HG02759 (cell line): ENCODE measurements around the gene SULT1A2.
"Not testable (repeated sequence)": the region's sequence is repeated elsewhere in the genome, so short reads cannot be mapped to it uniquely, and the experiment has no call there.

Experiments
- ATAC-seq: cut with Tn5 transposase; IDR thresholded peaks from one replicate; pipeline ENCODE4 v1.9.1; 2021; ENCODE audit warnings: mild to moderate bottlenecking, moderate library complexity; ENCODE audit not compliant: unreplicated experiment

Gene SULT1A2

DNA sequence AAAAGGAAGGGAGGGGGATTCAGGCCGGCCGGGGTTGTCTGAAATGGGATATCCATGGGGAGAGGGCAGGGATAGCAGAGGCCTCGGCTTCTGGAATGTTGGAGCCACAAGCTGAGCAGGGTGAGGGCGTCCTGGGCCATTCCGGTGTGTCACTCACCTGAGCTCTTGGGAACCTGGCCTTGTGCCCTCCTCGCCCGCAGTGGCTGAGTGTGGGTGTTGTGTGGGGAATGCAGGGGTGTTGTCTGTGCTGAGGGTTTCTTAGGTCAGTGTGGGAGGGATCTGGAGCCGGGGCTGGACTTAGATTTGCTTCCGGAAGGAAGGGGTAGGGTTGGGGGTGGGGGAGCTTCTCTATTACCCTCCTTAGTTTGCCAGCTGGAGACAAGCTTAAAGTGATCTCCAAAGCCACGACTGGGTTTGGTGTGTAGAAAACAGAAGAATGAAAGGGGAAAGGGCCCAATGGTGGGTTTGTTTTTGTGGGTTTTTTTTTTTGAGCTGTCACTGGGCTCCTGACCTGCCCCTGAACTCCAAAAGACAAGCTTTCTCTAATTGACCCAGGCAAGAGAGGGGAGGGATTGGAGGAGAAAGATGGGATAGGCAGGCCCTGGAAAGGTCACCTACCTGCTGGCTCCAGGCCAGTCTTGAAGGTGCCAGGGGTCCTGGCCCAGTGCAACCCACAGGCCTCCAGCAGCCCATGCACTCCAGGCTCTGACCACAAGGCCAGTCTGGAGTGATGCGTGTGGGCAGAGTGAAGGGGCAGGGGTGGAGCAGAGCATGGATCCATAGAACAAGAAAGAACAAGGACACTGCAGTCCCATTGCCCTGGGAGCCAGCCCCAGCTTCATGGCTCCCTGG, at the start of gene SULT1A2:
Gene SULT1A2 (minus strand): TSS at position 211 of the 852 bp plus-strand sequence. CDS start 1,120 bp downstream, outside the sequence.
- no peak for ATAC-seq

- not testable (repeated sequence) for ATAC-seq
Observed at GRCh38 chr16:28639959-28640358, 43.1 kb upstream of the SULT1A2 start.

- ATAC-seq, result not testable (repeated sequence)
Observed at GRCh38 chr16:28638359-28638758, 41.5 kb upstream of the SULT1A2 start.

DNA sequence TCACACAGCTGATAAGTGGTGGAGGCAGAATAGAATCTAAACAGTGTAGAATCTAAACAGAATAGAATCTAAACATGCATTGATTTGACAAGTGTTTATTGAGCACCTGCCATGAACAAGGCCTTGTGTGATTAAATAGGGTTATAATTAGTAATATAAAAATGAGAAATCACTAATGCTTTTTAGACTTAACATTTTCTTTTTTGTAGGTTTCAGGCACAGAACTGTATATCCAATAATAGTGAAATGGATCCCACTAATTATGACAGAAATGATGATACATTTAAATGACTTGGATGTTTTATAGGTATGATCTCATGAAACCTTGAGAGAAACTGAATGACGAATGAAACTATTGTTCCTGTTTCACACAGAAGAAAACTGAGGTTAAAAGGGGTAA, 40.9 kb upstream of the SULT1A2 start, which contains the start of gene NPIPB8:
Gene NPIPB8 (plus strand): TSS at position 301 of the 400 bp plus-strand sequence. CDS start 296 bp downstream, outside the sequence.
- not testable (repeated sequence) for ATAC-seq

DNA sequence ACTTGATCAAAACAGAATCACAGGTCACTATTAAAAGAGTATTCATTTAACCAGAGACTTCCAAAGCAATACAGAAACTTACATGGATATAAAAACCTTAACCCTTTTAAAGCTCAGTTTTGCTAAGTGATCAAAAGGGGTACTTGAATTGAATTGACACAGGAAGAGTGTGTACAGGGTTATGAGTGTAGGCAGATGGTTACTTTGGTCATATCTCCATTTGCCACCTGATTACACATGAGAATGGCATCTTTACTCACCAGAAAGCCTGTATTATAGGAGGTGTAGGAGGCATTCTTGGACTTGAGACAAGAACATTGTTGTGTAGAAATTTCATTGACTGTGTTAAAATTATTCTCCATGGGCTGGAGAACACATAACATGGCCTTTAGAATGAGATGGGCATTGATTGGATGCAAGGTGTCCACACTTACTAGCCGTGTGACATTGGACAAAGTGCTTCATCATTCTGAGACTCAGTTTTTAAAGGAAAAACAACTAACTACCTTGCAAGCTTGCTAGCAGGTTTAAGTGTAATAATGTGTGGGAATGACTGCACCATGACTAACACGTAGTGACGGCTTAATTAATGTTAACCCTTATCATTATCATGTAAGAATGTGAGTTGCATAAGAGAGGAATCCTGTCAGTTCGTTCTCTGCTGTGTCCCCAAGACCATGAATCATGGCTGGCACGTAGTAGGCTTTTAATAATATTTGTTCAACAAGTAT, 39.4 kb upstream of the SULT1A2 start:
- ATAC-seq, result not testable (repeated sequence)

GRCh38 chr16:28630905-28631304, 34.1 kb upstream of the SULT1A2 start:
- ATAC-seq, result not testable (repeated sequence)

- ATAC-seq, result no peak
Observed at GRCh38 chr16:28623172-28623711, 26.4 kb upstream of the SULT1A2 start.

DNA sequence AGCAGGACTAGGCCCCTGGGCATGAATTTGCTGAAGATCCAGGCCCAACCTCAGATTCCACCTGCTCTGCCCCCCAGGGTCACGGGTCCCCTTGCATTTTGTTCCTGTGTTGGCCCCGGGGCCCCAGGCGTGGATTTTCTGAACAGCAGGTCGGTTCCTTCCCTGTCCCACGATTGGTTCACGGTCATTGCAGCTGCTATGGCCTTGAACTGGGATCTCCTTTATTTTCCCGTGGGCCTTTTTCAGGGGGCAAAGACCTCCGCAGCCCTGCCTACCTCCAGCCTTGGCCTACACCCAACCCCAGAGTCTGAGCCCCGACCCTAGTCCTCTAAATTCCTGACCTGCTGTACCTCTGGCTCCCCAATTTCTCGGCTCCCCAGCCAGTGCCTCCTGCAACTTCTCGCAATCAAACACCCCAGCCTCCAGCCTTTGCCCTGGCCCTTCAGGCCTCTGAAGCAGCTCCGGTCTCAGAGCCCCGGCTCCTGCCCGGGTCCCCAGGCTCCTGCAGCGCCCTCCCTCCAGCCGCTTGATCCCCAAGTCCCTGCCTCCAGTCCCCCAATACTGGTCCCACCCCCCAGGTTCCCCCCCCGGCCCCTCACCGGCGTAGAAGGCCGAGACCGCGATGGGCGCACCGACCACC, 25.8 kb upstream of the SULT1A2 start:
- ATAC-seq, result not testable (repeated sequence)

DNA sequence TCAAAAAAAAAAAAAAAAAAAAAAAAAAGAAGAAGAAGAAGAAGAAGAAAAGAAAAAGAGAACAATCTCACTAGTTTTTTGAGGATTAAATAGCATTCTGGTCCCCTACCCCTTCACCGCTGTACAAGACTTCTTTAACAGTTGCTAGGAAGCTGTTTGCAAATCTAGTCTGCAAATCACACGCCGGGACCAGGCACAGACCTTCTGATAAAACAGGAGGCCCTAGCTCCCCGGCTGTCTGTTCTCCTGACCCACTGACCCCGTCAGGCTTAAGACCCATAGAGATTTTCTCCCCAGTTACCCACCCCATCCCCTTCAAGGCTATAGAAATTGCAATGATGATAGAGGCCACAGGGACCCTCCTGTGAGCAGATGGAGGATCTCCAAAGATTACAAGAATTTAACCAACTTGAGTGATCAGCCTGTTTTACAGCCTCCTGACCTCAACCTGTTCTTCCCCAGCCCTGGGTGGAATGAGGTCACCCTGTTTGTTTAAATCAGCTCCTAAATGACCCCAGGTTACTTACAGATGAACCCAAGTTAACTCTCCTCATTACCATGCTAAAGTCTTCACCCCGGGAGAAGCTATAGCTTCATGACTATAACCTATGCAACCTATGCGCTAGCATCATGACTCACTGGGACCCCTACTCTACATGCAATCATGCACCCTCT, 24.8 kb upstream of the SULT1A2 start:
- ATAC-seq, result no peak

GRCh38 chr16:28620316-28620715, 23.5 kb upstream of the SULT1A2 start:
- ATAC-seq, result not testable (repeated sequence)

GRCh38 chr16:28617874-28618273, 21.0 kb upstream of the SULT1A2 start:
- ATAC-seq, result no peak

DNA sequence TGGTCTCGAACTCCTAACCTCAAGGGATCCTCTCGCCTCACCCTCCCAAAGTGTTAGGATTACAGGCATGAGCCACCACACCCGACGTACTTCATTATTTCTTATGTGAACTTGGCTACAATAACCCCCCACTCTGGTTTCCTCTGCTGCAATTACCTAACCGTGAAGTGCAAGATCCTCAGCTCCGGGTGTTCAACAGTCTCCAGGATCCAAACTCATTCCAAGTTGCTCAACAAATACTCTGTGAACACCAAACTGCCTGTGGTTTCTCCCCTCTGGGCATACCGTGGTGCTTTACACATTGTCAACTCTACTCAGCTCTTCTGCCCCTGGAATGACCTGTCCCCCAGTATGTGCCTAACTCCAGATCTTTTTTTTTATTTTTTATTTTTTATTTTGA, 19.8 kb upstream of the SULT1A2 start:
- no peak for ATAC-seq

DNA sequence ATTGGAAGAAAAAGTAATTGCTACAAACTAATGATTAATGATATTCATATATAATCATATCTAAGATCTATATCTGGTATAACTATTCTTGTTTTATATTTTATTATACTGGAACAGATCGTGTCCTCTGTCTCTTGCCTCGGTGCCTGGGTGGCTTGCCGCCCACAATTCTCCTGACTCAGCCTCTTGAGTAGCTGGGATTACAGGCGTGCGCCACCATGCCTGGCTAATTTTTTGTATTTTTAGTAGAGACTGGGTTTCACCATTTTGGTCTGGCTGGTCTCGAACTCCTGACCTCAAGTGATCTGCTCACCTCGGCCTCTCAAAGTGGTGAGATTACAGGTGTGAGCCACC, 19.4 kb upstream of the SULT1A2 start:
- not testable (repeated sequence) for ATAC-seq

- not testable (repeated sequence) for ATAC-seq
Observed at GRCh38 chr16:28615486-28616223, 18.8 kb upstream of the SULT1A2 start.

- not testable (repeated sequence) for ATAC-seq
Observed at GRCh38 chr16:28614561-28614960, 17.7 kb upstream of the SULT1A2 start.

GRCh38 chr16:28613912-28614311, 17.1 kb upstream of the SULT1A2 start:
- ATAC-seq, result not testable (repeated sequence)

DNA sequence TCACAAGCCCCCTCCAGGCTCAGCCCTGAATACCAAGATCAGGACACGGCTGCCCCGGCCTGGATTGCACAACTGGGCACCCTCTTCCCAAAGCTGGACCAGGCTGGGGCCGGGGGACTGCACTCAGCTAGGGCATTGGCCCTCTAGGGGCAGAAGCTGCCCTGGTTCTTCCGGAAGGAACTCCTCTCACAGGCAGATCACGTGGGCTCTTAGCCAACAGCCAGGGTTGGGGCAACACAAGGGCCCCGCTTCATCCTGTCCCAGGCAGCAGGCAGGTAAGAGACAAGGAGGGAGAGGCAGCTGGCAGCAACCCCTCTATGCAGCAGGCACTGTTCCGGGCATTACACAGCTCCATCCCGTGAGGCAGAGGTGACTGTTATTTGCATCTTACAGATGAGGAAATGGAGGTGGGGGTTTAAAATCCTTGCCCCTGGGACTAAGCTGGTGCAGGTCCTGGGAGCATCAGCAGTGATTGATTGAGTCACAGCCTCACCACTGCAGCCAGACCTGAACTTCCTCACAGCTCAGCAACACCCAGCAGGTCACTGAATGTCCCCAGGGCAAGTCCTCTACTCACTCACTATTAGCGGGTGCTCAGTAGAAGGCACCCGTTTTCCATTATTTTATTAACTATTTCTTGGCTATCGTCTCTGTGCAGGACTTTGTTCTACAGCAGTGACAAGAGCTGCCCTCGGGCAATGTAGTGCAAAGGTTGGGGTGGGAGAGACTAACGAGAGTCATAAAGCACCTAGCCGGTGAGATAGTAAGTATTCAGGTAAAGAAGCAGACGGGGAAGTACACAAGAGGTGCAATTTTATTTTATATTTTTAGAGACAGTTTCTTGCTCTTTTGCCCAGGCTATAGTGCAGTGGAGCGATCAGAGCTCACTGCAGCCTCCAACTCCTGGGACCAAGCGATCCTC, 15.8 kb upstream of the SULT1A2 start:
- ATAC-seq, result not testable (repeated sequence)

- ATAC-seq, result no peak
Observed at GRCh38 chr16:28610595-28611191, 13.8 kb upstream of the SULT1A2 start.
